PC-3 (cell line): Measurements from ENCODE around the gene SDK2.

ENCODE experiments used
- CTCF ChIP-seq: fragments of 300-600 bp; sonication (generic); conservative IDR thresholded peaks from 2 replicates; pipeline ENCODE4 v1.5.1; 2017; ENCODE audit warnings: antibody characterized with exemption, low read depth, mild to moderate bottlenecking, low read length
- EZH2 ChIP-seq: fragments of 300-600 bp; sonication (generic); IDR thresholded peaks from one replicate; pipeline ENCODE4 v1.6.1; 2017; ENCODE audit warnings: antibody characterized with exemption, mild to moderate bottlenecking, low read length; ENCODE audit not compliant: unreplicated experiment
- EZH2phosphoT487 ChIP-seq: fragments of 300-600 bp; sonication (generic); IDR thresholded peaks from 2 replicates; pipeline ENCODE4 v1.6.1; 2018; ENCODE audit warnings: mild to moderate bottlenecking, antibody characterized with exemption, low read length, borderline replicate concordance

GRCh38 chr17:73347351-73347750 lies 296.9 kb downstream of the SDK2 start:
- no peak for TF ChIP-seq CTCF
- no peak for TF ChIP-seq EZH2
- TF ChIP-seq EZH2phosphoT487, result no peak
